Vagina (tissue), 2 donors: Measurements from ENCODE around the gene KIF21A. TPM values are rescaled to one million over a fixed set of nuclear protein-coding genes. Genes with fewer than 3 reads are reported as not detected.

Source experiments
- DNase-seq, 2 donors: peaks; one replicate each; pipeline ENCODE4 v3.0.0-alpha.2; 2017; ENCODE audit errors: extremely low spot score in 2 of 2
- H3K27ac ChIP-seq: fragments of 200-600 bp; sonication (generic); one replicate; pipeline ENCODE4 v1.5.1; 2019
- H3K27me3 ChIP-seq: fragments of 200-600 bp; sonication (generic); one replicate; pipeline ENCODE4 v1.5.1; 2019
- H3K36me3 ChIP-seq, 2 donors: fragments of 200-600 bp; sonication (generic); one replicate each; pipeline ENCODE4 v1.5.1; 2017 to 2019
- H3K4me1 ChIP-seq: fragments of 200-600 bp; sonication (generic); one replicate; pipeline ENCODE4 v1.5.1; 2019
- H3K4me3 ChIP-seq, 2 donors: fragments of 200-600 bp; sonication (generic); 1 replicate in 1 of 2; 2 replicates in 1 of 2; pipeline ENCODE4 v1.5.1; 2016 to 2019
- H3K9me3 ChIP-seq: fragments of 200-600 bp; sonication (generic); one replicate; pipeline ENCODE4 v1.5.1; 2019
- CTCF ChIP-seq, 3 experiments: fragments of 450-650 bp in 2 of 3; fragments of 200-600 bp in 1 of 3; sonication (generic) in 1 of 3; IDR thresholded peaks; one replicate each; pipeline ENCODE4 v1.5.1; 2017 to 2019; ENCODE audit warnings: antibody characterized with exemption in 3 of 3, mild to moderate bottlenecking in 2 of 3, moderate library complexity in 2 of 3
- POLR2A ChIP-seq, 2 donors: fragments of 450-650 bp; IDR thresholded peaks; one replicate each; pipeline ENCODE4 v1.6.1; 2017; ENCODE audit warnings: antibody characterized with exemption in 2 of 2, mild to moderate bottlenecking in 2 of 2, moderate library complexity in 2 of 2
- POLR2AphosphoS5 ChIP-seq, 2 donors: sonication (generic); formaldehyde crosslinking; IDR thresholded peaks; one replicate each; pipeline ENCODE4 v1.9.0; 2017; ENCODE audit warnings: antibody characterized with exemption in 2 of 2, mild to moderate bottlenecking in 2 of 2, low read depth in 1 of 2; ENCODE audit not compliant: insufficient read depth in 1 of 2
- intact Hi-C: fragments of 100-400 bp; cut with DNase I; formaldehyde crosslinking; loops from one replicate; pipeline ENCODE4 v1.15.1; 2023
- total RNA-seq: library from RNA; depleted of rRNA; stranded (reverse); fragments of >200 nt; gene quantifications from one replicate; pipeline ENCODE4 v1.2.3, GENCODE V29; 2016

KIF21A gene
- total RNA-seq, 1 donor from 2014 or later, result 26.3 TPM

GRCh38 chr12:39314547-39314946, 128.4 kb downstream of the KIF21A start:
- Histone ChIP-seq H3K4me1 (no peaks in the 10 kb centered on the region), H3K4me3 (no peak overlapping the region), H3K27ac (no peak overlapping the region), H3K9me3 (no peaks in the 10 kb centered on the region), H3K36me3 (peaks cover 0 to 6% of the 10 kb centered on the region in 2 donors), H3K27me3 (no peaks in the 10 kb centered on the region)
- intact Hi-C loops, result no loop called here
- DNase-seq, result no peak
- no peak for TF ChIP-seq POLR2AphosphoS5 (IDR thresholded peaks at IDR 0.05; ENCODE audit: insufficient read depth in 1 of 2, low read depth in 1 of 2)
- no peak for TF ChIP-seq CTCF (IDR thresholded peaks at IDR 0.05)
- TF ChIP-seq POLR2A (IDR thresholded peaks at IDR 0.05), result no peak

- no peak for DNase-seq
- peaks cover 0 to 20% of the 10 kb centered on the region in 2 donors for H3K36me3 ChIP-seq
- no peak for TF ChIP-seq POLR2AphosphoS5 (IDR thresholded peaks at IDR 0.05; ENCODE audit: insufficient read depth in 1 of 2, low read depth in 1 of 2)
- TF ChIP-seq POLR2A (IDR thresholded peaks at IDR 0.05), result no peak
- TF ChIP-seq CTCF (IDR thresholded peaks at IDR 0.05), result no peak
- no peaks in the 10 kb centered on the region for H3K27me3 ChIP-seq
- H3K27ac ChIP-seq, result no peak overlapping the region
- no peaks in the 10 kb centered on the region for H3K4me1 ChIP-seq
- intact Hi-C loops, result no loop called here
- no peaks in the 10 kb centered on the region for H3K9me3 ChIP-seq
- no peak overlapping the region for H3K4me3 ChIP-seq
Measured at GRCh38 chr12:39309516-39309915, 133.4 kb downstream of the KIF21A start.

- H3K9me3 ChIP-seq, result no peaks in the 10 kb centered on the region
- no peak overlapping the region for H3K27ac ChIP-seq
- H3K27me3 ChIP-seq, result no peaks in the 10 kb centered on the region
- H3K4me1 ChIP-seq, result no peaks in the 10 kb centered on the region
- DNase-seq, result no peak
- intact Hi-C loops, result no loop called here
- no peak for TF ChIP-seq CTCF (IDR thresholded peaks at IDR 0.05)
- TF ChIP-seq POLR2AphosphoS5 (IDR thresholded peaks at IDR 0.05; ENCODE audit: insufficient read depth in 1 of 2, low read depth in 1 of 2), result no peak
- no peak for TF ChIP-seq POLR2A (IDR thresholded peaks at IDR 0.05)
- no peak overlapping the region for H3K4me3 ChIP-seq
- peaks cover 0 to 29% of the 10 kb centered on the region in 2 donors for H3K36me3 ChIP-seq
Measured at GRCh38 chr12:39301422-39301821, 141.5 kb downstream of the KIF21A start.

- peaks cover 0 to 26% of the 10 kb centered on the region in 2 donors for H3K36me3 ChIP-seq
- no peaks in the 10 kb centered on the region for H3K9me3 ChIP-seq
- no peaks in the 10 kb centered on the region for H3K4me1 ChIP-seq
- no peak for DNase-seq
- no peak overlapping the region for H3K4me3 ChIP-seq
- TF ChIP-seq POLR2A (IDR thresholded peaks at IDR 0.05) (no peak), POLR2AphosphoS5 (IDR thresholded peaks at IDR 0.05; ENCODE audit: insufficient read depth in 1 of 2, low read depth in 1 of 2) (no peak)
- H3K27ac ChIP-seq, result no peak overlapping the region
- intact Hi-C loops, result no loop called here
- H3K27me3 ChIP-seq, result no peaks in the 10 kb centered on the region
Measured at GRCh38 chr12:39300799-39301198, 142.1 kb downstream of the KIF21A start.

GRCh38 chr12:39297891-39298290, 145.0 kb downstream of the KIF21A start:
- Histone ChIP-seq H3K4me1 (no peaks in the 10 kb centered on the region), H3K4me3 (no peak overlapping the region), H3K36me3 (peaks cover 0 to 2% of the 10 kb centered on the region in 2 donors), H3K9me3 (no peaks in the 10 kb centered on the region), H3K27ac (no peak overlapping the region), H3K27me3 (no peaks in the 10 kb centered on the region)
- DNase-seq, result no peak
- TF ChIP-seq CTCF (IDR thresholded peaks at IDR 0.05), result no peak
- no peak for TF ChIP-seq POLR2AphosphoS5 (IDR thresholded peaks at IDR 0.05; ENCODE audit: insufficient read depth in 1 of 2, low read depth in 1 of 2)
- TF ChIP-seq POLR2A (IDR thresholded peaks at IDR 0.05), result no peak
- intact Hi-C loops, result no loop called here
